GM21423 (cell line): ENCODE results near the gene TPO.
"Not testable (repeated sequence)": the region's sequence is repeated elsewhere in the genome, so short reads cannot be mapped to it uniquely, and the experiment has no call there.

ENCODE experiments used
- ATAC-seq: cut with Tn5 transposase; IDR thresholded peaks from one replicate; pipeline ENCODE4 v1.9.1; 2021; ENCODE audit warnings: mild to moderate bottlenecking, moderate library complexity; ENCODE audit not compliant: unreplicated experiment

Gene TPO

DNA sequence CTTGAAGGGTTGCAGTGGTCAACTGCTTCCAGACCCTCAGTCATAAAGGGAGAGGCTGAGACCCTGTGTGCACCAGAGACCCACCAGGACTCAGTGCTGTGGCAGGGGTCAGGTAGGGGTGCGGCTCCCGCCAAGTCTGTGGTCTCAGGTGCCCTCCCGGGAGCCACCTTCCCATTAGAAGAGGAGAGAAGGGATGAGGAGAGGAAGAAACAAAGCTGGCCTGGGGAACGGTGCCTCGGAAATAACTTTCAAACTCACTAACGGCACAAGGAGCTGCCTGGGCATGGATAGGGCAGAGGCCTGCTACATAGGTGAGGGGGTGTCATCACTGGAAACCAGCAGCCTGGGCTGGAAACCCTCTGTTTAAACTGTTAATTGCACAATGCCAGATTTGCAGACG is 84.9 kb downstream of the TPO start:
- no peak for ATAC-seq

GRCh38 chr2:1499033-1499795 is 86.0 kb downstream of the TPO start:
- no peak for ATAC-seq

DNA sequence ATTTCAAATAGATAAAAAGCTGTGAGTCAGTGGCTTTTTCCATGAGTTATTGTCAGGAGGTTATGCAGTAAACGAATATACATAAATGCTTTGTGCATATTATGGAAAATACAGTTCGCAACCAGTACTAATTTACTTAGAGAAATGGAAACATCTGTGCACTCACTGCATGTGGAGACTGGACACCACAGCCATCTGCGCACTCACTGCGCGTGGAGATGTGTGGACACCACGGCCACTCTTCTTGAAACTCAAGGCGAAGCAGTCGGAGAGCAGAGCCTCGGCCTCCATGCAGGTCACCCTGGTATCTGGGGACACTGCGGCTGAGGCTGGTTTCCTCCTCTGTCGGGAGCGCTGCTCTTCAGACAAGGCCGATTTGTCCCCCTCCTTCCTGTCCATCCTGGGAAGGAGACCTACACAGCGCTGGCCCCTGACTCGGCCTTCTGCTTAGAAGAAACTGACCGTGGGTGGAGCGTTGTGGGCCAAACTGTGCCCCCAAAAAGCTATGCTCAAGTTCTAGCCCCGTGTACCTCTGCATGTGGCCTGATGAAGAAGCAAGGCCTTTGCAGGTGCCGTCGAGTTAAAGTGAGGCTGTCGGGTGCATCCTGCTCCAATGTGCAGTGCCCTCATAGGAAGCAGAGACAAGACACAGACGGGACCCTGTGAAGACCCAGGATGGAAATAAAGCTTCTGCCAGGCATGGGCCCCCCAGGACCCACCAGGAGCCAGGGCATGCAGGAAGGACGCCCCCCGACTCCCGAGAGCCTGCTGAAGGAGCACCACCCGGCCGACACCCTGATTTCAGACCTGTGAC is 88.0 kb downstream of the TPO start:
- ATAC-seq = no peak

DNA sequence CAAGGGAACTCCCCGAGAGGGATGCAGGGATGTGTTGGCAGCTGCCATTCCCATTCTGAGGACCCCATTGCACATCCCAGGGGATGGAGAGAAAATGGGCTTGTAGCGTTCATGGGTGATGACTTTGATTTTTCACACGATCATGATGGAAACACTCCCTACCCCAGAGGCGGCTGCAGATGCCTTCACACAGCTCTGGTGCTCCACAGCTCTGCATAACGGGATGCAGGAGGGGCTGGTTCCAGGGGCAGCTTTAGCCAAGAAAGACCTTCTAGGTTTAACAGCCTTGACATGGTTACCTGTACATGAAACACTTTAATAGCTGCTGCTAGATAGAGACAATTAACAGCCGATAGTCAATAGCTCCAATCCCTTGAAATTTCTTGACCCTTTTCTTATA is 88.7 kb downstream of the TPO start:
- ATAC-seq = no peak

GRCh38 chr2:1502891-1503304 is 89.6 kb downstream of the TPO start:
- no peak for ATAC-seq

DNA sequence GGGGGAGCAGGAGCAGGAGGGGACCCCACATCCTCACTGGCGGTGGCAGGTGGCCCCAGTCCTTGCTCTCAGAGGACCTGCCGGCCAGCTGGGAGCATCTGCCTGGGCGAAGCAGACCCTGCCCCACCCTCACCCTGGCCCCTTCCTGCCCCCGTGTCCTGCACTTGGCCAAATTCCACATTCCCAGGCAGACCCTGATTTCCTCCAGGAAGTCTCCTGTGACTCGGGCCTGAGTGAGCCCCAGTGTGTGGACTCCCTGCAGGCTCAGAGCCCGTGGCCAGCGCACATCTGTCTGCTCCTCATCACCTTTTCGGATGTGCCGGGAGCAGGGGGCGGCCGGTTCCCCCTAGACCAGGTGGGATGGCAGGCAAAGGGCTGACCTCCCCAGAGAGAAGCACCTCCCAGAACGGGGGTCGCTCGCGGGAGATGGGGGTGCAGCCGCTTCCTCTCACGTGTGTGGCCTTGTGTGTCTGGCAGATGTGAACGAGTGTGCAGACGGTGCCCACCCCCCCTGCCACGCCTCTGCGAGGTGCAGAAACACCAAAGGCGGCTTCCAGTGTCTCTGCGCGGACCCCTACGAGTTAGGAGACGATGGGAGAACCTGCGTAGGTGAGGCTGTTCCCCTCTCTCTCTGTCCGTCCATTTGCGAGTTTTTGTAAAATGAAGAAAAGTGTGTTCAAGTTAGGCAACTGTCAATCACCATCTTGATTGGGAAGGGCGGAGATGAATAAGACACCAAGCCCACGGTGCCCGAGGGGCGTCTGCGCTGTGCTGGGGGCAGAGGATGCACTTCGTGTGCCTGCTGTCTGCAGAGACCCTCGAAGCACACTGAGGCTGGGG is 90.4 kb downstream of the TPO start:
- no peak for ATAC-seq

DNA sequence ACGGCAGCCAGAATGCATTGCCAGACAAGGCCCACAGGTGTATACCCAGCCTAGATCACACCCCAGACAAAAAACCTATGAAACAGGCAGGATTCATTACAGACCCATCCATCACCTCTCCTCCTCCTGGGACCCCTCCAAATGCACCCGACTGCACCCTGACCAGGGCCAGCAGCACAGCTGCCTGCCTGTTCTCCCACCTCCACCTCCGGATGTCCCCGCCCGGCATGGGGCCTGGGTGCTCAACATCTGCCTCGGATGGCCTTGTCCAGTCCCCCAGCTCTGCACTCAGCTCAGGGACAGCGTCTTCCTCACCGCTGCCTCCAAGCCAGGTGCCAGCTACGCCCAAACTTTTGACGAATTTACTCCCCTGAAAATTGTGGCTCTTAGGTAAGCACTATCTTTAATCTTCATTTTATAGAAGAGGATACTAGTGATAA is 91.1 kb downstream of the TPO start:
- ATAC-seq = no peak

DNA sequence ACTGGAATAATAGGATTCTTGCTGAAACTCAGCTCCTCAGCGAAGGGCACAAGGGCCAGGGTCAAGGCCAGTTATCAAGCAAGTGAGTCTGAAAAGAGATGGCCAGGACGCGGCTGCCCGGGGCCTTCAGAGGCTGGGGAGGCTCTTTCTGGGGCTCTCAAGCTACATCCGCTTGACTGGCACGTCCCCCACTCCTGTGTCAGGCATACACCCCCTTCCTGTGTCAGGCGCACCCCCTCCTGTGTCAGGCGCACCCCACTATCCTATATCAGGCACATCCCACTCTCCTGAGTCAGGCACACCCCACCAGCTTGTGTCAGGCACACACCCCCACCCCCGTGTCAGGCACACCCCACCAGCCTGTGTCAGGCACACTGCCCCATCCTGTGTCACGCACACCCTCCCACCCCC is 91.8 kb downstream of the TPO start:
- no peak for ATAC-seq

DNA sequence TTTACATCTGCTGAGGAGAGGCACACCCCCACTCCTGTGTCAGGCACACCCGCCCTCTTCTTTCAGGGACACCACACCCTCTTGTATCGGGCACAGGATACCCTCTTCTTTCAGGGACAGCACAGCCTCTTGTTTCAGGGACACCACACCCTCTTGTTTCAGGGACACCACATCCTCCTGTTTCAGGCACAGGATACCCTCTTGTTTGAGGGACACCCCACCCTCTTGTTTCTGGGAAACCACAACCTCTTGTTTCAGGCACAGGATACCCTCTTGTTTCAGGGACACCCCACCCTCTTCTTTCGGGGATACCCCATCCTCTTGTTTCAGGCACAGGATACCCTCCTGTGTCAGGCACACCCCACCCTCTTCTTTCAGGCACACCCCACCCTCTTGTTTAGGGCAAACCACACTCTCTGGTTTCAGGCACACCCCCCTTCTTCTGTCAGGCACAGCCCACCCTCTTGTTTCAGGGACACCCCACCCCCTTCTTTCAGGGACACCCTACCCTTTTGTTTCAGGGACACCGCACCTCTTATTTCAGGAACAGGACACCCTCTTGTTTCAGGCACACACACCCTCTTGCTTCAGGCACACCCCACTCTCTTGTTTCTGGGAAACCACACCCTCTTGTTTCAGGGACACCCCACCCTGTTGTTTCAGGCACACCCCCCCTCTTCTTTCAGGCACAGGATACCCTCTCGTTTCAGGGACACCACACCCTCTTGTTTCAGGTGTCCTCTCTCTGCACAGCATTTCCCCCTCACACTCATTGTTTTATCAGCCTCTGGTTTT is 96.2 kb downstream of the TPO start:
- ATAC-seq = no peak

DNA sequence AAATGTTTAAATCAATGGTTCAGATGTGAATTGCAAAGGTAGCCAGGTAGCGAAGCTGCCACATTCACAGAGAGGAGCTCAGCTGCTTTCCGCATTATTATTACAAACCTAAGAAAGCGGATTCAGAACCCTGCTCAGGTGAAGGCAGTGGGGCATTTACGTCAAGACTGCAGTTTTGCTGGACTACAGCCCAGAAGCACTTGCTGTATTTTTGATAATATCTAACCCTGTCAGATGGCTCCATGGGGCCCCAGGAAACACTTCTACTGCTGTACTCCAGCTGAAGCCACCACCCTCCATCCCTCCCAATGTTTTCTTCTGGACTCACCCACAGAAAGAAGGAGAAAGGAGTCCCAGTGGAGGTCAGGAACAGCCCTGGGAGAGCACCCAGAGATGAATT is 96.9 kb downstream of the TPO start:
- ATAC-seq = no peak

DNA sequence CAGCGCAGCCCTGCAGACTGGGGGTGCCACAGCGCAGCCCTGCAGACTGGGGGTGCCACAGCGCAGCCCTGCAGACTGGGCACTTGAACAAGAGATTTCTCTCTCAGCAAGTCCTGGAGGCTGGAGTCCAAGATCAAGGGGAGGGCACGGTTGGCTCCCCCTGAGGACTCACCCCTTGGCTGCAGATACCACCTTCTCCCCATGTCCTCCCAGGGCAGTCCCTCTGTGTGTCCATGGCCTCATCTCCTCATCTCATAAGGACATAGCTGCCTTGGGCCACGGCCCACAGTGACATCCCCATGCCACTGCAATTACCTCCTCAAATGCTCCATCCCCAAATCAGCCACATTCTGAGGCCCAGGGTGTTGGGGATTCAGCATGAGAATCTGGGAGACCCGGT is 98.2 kb downstream of the TPO start:
- no peak for ATAC-seq

- no peak for ATAC-seq
These were observed 99.3 kb downstream of the TPO start for GRCh38 chr2:1512321-1513289.

DNA sequence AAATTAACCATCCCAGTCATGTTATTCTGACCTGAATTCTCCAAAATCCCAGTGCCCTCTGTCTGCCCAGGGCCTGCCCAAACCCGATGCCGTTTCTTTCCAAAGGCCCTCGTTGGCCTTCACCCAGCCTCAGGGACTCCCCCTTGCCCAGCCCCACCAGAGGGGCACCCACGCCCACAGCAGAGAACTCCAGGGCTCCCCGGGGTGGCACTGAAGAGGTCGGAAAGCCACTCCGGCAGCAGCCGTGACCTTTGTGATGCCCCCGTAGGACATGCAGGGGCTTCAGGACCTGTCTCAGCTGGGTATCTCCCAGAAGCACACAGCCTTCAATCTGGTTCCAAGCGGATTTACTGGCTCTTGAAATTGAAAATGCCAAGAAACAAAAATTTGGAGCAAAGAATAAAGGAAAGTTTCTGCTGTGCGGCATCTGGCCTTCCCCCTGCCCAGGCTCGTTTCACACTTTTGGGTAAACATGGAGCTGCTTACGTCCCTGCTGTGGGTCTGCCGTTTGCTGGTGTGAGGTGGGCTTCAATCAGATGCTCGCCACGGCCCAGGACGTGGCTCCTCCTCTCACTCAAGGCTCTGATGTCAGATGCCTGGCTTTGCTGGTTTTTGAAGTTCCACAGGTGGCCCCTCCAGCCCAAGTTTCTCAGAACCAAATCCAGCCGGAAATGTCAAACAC is 101.3 kb downstream of the TPO start:
- ATAC-seq = no peak

DNA sequence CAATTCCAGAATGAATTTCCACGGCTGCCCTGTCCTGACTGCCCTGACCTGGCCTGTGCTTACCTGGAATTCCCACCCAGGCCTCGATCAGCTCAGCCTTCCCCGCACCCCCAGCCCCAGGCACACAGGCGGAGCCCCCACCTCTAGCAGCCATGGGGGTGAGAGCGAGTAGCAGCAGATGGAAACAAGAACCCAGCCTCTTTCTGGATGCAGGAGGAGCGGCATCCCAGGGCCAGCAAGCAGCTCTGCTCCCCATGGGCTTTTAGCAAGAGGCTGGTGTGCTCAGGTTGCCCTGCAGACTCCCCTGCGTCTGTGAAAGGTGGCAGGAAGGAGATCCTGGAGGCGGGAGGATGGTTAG is 101.8 kb downstream of the TPO start:
- ATAC-seq = no peak

- no peak for ATAC-seq
These were observed 102.9 kb downstream of the TPO start for GRCh38 chr2:1515986-1516797.

DNA sequence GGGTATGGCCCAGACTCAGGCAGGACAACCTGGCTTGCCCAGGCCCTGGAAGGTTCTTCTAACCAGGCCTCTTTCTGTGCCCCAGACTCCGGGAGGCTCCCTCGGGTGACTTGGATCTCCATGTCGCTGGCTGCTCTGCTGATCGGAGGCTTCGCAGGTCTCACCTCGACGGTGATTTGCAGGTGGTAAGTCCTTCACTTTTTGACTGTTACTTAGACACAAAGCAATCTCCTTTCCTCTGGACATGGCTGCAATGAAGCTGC is 103.5 kb downstream of the TPO start:
- no peak for ATAC-seq

DNA sequence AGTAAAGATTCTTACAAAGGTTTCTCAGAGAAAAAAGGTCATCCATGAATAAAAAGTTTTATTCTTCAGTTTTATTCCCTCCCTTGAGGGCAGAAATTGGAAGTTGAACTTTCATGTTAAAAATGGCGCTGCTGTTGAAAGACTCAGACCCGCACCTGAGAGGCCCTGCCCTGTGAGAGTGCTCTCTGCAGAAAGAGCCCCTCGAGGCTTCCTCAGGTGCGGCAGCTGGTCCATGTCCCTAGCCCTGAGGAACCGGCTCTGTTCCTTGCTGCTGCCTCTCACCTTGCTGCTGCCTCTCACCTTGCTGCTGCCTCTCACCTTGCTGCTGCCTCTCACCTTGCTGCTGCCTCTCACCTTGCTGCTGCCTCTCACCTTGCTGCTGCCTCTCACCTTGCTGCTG is 104.0 kb downstream of the TPO start:
- ATAC-seq = not testable (repeated sequence)

DNA sequence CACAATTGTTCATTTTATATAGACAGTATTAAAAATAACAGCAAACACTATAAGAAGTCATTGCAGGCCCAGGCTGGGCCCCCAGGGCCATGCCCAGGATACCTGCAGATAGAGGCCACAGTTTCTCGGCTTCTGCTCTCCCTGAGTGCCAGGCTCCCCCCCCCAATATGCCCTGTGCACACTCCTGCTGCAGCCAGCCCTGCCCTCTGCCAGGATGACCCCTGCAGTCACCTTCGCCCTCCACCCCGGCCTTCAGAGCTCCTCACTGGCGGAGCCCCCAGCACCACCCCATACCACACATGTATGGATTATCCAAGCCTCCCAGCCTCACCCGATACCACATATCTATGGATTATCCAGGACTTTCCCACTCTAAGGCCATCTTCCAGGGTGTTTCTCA is 104.5 kb downstream of the TPO start:
- no peak for ATAC-seq
